ENCODE data around the gene FBXL13.
A peak's percentile ranks its signal among the peaks of the same experiment; 100 is the strongest.
"Not testable (repeated sequence)": the region's sequence is repeated elsewhere in the genome, so short reads cannot be mapped to it uniquely, and the experiment has no call there.

The FBXL13 gene

DNA sequence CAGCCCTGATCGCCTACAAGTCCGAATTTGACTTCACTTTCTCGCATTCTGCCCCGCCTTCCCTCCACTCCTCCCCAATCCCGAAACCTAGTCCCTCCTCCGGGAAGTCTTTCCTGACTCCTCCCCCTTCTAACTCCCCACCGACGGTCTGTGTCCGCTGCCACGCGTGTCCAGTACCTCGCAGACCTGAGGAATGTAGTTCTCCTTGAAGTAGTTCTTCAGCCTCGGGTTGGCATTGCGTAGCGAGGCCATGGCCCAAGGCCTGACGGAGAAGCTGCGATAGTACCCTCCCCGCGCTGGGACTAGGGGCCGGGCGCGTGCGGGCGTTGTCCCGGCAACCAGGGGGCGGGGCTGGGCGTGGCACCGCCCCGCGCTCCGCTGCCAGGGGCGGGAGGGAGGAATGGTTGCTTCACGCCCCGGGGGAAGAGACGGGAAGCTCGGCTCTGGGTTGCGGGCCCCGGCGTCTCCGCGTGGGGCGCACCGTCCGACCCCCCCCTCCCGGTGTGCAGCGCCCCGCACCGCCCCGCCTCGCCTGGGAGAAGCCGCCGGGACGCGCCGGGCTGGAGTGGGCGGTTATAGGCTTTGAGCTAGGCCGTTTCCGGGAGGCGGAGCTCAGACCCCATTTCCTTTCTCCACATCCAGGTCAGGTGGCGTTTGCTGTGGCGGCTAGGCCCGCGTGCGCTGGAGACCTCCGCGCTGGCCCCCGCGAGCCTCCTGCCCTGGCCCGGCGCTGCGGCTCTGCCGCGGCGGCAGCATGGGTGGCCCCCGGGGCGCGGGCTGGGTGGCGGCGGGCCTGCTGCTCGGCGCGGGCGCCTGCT is at the start of gene FBXL13, which contains the start of gene ARMC10:
Gene FBXL13 (minus strand): TSS at position 278 of the 818 bp plus-strand sequence.
Gene ARMC10 (plus strand): TSS at position 622 of the 818 bp plus-strand sequence. CDS start 133 bp downstream, at position 755.
- peak; percentile 88 for DNase-seq

DNA sequence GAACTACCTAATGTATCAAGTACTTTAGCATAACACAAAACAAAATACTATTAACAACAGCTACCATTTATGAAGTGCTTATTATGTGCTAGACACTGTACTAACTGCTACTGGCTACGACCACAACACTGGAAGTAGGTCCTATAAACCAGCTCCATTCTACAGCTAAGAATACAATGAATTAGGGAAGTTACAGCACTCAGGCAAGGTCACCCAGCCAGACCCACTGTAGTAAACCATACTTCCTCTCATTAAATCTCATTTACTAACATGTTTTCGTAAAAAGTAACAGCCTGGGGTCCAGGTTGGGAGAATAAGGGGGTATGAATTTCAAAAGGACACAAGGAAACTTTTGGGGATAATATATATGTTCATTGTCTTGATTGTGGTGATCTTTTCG is 48.9 kb upstream of the FBXL13 start:
- DNase-seq: no peak

DNA sequence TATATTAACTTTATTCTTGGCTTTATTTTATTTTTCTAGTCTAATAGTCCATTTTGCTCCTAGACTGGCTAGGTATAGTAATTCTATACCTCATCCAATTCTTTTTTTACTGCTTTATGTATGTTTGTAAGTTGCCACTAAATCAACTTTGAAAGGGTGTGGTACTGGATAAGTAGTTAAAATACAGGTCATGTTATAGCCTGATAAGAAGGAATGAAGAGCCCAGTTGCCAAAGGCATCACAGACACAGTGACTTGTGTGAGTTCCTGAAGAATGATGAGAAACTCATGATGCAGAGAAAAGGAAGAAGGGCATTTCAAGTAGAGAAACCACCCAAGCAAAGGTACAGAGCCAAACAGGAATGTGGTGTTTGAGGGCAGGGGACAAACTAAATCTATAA is 47.0 kb upstream of the FBXL13 start:
- DNase-seq: no peak

DNA sequence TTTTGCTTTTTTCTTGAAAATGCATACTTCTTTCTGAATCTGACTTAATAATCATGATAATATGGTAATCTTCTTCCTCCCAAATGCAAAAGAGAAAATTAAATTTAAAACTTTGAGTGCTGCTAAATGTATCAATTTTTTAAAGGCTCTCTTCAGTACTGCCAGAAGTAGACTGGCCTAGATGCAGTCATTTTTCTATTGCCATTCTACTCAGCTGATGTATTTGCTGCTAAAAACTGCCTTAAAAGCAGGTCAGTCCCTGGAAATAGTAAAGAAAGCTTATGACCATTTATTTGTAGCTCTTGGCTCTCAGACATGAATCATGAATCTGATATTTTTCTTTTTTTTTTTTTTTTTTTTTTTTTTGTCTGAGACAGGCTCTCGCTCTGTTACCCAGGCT is 45.8 kb upstream of the FBXL13 start:
- no peak for DNase-seq

DNA sequence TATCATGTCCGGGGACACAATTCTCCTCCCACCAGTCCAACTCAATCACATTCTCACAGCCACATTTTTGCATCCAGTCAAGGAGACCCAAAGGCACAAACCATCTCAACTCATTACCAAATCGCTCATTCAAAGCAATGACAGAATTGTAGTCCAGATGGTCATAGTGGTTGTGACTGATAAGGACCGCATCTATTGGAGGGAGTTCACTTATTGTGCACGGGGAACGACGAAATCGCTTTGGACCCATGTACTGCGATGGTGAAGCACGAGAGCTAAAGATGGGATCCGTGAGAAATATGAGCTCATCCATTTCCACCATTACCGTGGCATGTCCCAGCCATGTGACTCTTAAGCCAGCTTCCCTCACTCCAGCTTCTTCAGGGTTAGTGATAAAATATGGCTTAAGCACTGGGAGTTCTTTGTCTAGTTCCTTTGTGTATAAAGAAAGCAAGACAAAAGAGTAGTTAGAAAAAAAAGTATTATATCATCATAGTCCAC is 45.2 kb upstream of the FBXL13 start:
- DNase-seq: no peak

DNA sequence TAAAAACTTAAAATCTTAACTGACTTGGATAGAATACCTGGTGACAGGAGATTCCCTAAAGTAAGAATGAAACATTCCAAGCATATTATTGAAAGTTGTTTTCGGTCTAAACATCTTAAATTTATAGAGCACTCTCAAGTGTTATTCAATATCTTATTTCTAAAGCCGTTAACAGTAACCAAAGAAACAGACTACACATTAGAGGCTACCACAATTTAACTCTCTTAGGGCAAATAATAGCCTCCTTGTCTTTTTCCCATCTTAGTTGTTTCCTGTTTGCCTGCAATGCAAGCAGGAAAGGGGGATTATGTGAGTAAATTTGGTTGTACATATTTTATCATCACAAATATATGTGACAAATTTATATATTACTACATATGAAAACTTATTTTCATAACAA is 42.9 kb upstream of the FBXL13 start:
- DNase-seq: no peak

DNA sequence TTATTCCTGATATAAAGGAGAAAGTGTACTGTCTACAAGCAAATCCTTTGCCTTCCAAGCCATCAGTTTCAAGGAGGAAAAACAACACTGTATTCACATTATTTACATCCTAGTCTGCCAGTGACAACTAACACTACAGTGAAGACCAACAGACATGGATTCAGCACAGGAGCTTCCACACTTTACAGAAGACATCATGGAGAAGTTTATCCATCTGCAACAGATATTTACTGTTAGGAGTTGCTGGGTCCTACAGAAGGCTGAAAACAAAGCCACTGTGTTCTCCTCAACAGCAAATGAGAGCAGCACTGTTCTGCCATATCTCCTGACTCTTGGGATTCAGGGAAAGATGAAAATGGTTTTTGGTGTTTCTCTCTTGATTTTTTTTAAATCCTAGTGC is 42.4 kb upstream of the FBXL13 start:
- no peak for DNase-seq

DNA sequence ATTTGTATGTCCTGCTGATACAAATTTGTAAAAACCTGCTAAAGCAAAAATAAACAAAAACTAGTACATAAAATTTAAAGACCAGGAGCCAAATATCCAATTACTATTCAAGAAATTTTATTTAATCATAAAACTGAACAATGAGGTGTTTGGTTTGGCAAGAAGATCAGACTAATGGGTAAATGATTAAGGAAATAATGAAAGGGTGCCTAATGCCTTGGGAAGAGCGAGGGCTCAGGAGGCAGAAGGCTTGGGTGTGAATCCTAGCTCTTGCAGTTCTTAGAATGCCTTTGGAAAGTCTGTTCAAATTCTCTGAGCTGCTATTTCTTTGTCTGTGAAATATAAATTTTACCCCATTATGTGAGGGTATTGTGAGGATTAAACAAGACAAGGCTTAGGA is 41.9 kb upstream of the FBXL13 start:
- no peak for DNase-seq

DNA sequence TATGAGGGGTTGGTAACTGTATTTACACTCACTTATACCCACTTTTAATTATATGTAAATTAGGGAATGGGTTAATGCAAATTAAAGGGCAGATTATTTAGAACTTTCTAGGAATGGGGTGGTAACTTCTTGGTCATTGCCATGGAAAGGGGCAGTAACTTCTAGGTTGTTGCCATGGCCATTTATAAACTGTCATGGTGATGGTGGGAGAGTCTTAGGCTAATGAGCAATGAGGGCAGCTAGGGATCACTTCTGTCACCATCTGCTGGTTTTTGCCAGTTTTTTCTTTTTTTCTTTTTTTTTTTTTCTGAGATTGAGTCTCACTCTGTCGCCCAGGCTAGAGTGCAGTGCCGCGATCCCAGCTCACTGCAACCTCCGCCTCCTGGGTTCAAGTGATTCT is 41.2 kb upstream of the FBXL13 start:
- no peak for DNase-seq

DNA sequence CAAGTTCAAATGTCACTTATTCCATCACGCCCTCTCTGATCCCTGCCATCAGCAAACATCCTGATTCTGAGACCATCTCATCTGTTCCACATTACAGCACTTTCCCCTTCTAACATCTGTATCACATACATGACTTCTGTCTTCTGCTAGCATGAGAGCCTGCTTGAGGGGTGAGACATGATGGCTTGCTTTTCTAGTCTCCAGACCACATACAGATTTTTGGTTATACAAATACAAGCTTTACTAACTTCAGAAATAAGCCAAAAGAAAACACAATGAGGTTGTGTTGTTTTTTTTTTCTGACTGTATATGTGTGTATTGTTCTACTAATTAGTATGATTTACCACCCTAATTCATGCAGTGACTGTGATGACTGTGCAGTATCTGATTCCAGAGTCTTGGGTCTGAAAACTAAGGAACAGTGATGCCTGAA is 40.0 kb upstream of the FBXL13 start:
- no peak for DNase-seq

DNA sequence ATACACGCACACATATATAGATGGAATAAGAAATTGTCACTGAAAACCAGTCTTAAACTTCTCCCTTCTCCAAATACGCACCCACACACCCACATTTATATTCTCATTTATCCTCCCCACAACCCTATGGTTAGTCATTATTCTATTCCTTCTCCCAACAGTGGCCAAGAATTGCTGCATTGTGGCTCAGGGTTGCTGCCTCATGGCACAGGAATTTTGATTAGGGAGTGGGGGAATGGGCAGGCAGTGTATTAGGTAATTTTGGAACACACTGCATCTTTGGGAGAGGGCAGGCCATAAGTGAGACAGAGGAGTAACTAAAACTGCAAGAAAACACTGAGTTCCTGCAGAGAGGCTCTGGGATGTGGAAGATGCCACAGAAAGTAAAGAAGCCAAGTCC is 38.6 kb upstream of the FBXL13 start:
- DNase-seq: no peak

DNA sequence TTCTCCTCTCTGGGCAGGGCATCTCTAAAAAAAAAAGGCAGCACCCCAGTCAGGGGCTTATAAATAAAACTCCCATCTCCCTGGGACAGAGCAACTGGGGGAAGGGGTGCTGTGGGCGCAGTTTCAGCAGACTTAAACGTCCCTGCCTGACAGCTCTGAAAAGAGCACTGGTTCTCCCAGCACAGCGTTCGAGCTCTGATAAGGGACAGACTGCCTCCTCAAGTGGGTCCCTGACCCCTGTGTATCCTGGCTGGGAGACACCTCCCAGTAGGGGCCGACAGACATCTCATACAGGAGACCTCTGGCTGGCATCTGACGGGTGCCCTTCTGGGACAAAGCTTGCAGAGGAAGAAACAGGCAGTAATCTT is 32.1 kb upstream of the FBXL13 start:
- DNase-seq: not testable (repeated sequence)

DNA sequence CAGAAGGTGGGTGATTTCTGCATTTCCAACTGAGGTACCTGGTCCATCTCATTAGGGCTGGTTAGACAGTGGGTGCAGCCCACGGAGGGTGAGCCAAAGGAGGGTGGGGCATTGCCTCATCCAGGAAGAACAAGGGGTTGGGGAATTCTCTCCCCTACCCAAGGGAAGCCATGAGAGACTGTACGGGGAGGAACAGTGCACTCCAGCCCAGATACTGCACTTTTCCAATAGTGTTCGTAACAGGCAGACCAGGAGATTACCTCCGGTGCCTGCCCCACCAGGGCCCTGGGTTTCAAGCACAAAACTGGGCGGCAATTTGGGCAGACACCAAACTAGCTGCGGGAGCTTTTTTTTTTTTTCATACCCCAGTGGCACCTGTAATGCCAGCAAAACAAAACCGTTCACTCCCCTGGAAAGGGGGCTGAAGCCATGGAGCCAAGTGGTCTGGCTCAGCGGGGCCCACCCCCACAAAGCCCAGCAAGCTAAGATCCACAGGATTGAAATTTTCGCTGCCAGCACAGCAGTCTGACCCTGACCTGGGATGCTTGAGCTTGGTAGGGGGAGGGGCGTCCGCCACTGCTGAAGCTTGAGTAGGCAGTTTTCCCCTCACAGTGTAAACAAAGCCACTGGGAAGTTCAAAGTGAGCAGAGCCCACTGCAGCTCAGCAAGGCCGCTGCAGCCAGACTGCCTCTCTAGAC is 31.6 kb upstream of the FBXL13 start:
- DNase-seq: no peak

DNA sequence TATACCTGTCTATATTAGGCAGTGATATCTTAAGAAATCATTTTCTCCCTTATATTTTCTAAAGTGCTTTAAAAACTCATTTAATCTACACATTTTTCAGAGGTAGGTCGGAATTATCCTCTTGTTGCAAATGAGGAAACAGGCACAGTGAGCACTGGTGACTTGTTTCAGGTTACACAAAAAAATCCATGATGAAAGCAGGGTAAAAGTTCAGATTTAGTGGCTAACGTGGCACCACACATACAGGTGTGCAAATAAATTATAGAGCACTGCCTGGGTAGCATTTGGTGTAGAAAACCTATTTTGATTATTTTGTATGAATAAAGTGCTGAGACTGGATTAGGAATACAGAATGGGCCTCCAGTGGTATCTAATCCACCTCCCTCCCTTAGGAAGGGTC is 26.9 kb upstream of the FBXL13 start:
- DNase-seq: no peak

DNA sequence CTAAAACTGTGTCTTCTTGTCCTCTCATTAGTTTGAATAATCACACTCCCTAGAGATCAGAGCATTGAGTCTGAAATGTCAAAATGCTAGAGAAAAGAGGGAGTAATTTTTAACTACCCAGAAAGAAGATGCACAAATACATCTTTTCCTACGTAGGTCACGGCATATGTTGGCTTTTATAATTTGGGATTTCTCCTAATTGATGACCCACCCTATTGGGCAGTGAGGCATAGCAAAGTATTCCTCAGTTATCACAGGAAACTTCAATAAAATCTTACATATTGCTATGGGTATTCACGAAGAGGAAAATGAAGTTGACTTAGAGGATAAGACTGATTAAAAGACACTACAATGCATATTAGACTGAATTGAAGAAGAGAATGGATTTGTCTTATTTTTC is 25.8 kb upstream of the FBXL13 start:
- DNase-seq: no peak

DNA sequence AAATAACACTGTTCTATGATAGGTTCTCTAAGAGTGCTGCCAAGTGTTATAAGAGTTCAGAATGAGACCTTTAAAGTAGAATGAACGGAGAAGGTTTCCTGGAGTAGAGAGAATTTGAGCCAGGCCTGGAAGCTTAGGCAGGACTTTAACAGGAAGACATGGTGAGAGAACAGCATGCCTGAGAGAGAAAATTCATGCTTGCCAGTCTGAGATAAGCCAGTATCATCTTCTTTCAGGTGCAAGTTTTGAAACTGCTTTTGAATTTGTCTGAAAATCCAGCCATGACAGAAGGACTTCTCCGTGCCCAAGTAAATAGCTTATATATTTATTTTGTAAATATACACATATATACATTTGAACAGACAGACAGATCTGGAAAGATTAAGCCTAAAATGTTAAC is 22.4 kb upstream of the FBXL13 start:
- no peak for DNase-seq

DNA sequence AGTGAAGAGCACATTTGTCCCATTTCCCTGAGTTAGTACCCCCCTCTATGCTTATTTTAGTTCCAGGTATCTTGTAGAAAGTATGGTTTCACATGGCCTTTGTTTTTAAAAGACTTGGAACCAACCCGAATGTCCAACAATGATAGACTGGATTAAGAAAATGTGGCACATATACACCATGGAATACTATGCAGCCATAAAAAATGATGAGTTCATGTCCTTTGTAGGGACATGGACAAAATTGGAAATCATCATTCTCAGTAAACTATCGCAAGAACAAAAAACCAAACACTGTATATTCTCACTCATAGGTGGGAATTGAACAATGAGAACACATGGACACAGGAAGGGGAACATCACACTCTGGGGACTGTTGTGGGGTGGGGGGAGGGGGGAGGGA is 21.0 kb upstream of the FBXL13 start:
- not testable (repeated sequence) for DNase-seq

DNA sequence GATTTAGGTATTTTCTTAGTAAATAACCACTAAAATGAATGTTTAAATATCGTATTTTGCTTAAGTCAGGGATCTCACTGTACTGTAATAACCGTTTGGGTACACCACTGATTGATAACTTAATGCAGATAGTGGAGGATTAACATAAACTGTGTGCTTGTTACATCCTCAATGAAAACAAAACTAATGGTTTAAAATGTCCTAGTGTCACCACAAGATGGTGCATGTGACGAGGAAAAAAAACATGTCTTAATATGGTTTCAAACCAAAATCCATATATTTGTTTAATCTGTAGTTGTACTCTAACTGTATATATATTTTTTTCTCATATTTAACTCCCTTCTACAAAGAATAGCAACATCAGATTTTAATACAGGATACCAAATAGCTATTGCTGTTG is 19.5 kb upstream of the FBXL13 start:
- no peak for DNase-seq

DNA sequence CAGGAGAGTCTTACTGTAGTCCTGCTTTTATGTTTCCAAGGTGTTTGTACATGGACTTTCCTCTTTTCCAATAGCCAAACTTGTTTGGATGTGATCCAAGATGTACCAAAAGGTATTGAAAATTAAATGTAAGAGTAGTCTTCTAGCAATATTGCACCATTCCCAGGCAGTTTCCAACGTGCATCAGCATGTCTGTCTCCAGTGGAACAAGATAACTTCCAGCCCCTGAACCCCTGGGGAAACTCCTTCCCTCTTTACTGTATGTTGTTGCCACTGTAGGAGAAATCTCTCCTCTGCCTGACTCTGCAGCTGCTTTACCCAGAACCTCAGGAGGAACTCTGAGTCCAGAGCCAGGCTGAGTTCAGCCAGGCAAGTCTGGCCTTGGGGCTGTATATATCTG is 18.8 kb upstream of the FBXL13 start:
- DNase-seq: no peak

DNA sequence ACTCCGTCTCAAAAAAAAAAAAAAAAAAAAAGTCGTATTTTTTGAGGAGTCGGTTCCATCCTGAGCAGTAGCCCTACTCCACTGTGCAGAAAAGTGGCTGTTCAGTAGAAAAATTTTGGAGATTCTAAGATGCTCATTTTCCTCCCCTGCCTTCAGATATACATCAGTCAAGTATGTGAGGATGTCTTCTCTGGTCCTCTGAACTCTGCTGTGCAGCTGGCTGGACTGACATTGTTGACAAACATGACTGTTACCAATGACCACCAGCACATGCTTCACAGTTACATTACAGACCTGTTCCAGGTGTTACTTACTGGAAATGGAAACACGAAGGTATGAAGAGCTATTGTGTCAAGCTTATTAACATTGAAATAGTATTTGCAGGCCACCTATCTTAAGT is 17.7 kb upstream of the FBXL13 start:
- DNase-seq: not testable (repeated sequence)

DNA sequence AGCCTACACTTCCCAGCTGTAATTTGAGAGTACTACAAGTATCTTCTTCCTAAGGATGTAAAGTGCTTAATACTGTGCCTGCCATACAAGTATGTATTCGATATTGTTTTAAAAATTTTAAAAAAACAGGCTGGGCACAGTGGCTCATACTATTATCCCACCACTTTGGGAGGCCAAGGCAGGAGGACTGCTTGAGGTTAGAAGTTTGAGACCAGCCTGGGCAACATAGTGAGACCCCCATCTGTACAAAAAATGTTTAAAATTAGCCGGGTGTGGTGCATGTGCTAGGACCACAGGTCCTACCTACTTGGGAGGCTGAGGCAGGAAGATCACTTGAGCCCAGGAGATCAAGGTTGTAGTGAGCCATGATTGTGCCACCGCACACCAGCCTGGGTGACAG is 8.6 kb upstream of the FBXL13 start:
- no peak for DNase-seq

DNA sequence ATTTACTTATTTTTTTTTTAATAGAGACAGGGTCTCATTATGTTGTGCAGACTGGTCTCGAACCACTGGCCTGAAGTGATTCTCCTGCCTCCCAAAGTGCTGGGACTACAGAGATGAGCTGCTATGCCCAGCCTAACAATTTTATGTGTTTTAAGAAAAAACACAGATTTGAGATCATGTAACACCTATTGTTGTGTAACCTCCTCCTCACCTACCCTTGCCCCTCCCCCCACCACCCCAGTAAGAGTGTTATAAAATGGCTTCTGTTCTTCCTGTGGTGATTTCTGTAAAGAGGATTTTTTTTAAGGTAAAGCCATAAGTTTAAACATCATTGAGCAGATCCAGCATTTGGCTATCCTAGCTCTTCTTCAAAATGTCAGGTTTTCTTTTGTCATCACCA is 7.9 kb upstream of the FBXL13 start:
- DNase-seq: no peak

DNA sequence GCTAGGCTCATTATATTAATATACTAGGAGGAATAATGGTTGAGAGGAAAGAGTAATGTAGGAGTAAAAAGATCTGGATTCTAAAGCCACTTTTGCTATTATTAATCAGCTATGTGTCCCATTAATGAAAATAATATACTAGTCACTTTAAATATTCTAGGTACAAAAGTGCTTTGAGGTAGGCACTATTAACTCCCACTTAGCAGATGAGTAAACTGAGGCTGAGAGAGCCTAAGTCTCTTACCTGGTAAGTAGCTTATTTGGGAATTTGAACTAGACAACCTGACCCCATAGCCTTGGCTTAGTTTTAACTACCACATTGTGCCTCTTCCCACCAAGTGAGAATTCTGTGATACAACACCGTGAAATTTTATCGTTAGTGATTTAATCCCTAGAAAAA is 6.3 kb upstream of the FBXL13 start:
- no peak for DNase-seq

DNA sequence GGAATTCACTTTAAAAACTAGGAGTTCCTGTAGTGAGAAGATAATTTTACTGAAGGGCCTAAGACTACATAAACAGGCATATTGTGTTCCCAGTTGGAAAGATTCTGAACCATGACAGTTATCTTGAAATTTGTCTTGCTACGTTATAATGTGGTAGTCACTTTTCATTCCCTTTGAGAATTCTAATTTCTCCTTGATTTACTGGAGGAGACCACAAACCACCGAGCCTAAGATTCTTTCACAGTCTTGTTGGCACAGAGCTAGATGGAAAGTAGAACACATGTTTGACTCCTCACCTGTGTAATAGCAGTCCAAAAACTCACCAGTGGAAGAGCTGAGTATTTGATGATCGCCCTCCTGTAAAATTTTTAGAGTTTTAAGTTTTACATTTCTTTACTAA is 5.2 kb upstream of the FBXL13 start:
- no peak for DNase-seq
